Activated CD4-positive, alpha-beta T cell treated with anti-CD3 and anti-CD28 coated beads, Interleukin-2, amount 50 U/mL, for 48 hours (primary cell): Measurements from ENCODE around the gene CDH23.

ENCODE experiments used
- DNase-seq, 2 experiments: peaks; one replicate each; pipeline ENCODE4 v3.0.0-alpha.2; 2020

Gene CDH23

GRCh38 chr10:71630168-71630567 lies 233.4 kb downstream of the CDH23 start:
- no peak for DNase-seq

- no peak for DNase-seq
These were observed 234.5 kb downstream of the CDH23 start for GRCh38 chr10:71631007-71631861.

- DNase-seq: no peak
These were observed 235.6 kb downstream of the CDH23 start for GRCh38 chr10:71632200-71632820.

GRCh38 chr10:71632896-71633600 lies 236.3 kb downstream of the CDH23 start:
- no peak for DNase-seq

GRCh38 chr10:71633920-71634319 lies 237.2 kb downstream of the CDH23 start:
- DNase-seq: no peak

GRCh38 chr10:71634531-71635164 lies 237.9 kb downstream of the CDH23 start:
- no peak for DNase-seq

- no peak for DNase-seq
These were observed 238.6 kb downstream of the CDH23 start for GRCh38 chr10:71635251-71635866.

GRCh38 chr10:71635867-71636266 lies 239.1 kb downstream of the CDH23 start:
- no peak for DNase-seq

GRCh38 chr10:71636588-71636987 lies 239.9 kb downstream of the CDH23 start:
- DNase-seq: no peak

GRCh38 chr10:71637305-71637704 lies 240.6 kb downstream of the CDH23 start:
- DNase-seq: no peak

GRCh38 chr10:71638064-71638821 lies 241.5 kb downstream of the CDH23 start:
- DNase-seq: no peak

- DNase-seq: no peak
These were observed 242.4 kb downstream of the CDH23 start for GRCh38 chr10:71638822-71639719.

- no peak for DNase-seq
These were observed 243.9 kb downstream of the CDH23 start for GRCh38 chr10:71640607-71641006.

- DNase-seq: no peak
These were observed 244.7 kb downstream of the CDH23 start for GRCh38 chr10:71641449-71641848.

GRCh38 chr10:71641986-71642385 lies 245.3 kb downstream of the CDH23 start:
- DNase-seq: no peak

- DNase-seq: no peak
These were observed 247.2 kb downstream of the CDH23 start for GRCh38 chr10:71643904-71644303.

GRCh38 chr10:71644307-71645180 lies 247.8 kb downstream of the CDH23 start:
- DNase-seq: no peak

GRCh38 chr10:71645185-71645584 lies 248.5 kb downstream of the CDH23 start:
- DNase-seq: no peak

- DNase-seq: no peak
These were observed 249.3 kb downstream of the CDH23 start for GRCh38 chr10:71646037-71646436.
